Measurements from ENCODE around the gene CACNB4. TPM values are rescaled to one million over a fixed set of nuclear protein-coding genes. Genes with fewer than 3 reads are reported as not detected.

CACNB4 gene
- total and polyA plus RNA-seq, 9 of the 15 experiments (the other 6 are each of a cell fraction or from before 2014, with no cell fraction given): 0.01 to 0.20 (median 0.04) TPM; not detected in 1

- peak; percentile 48; the same call in 1 of the 2 replicates for TF ChIP-seq TOE1 (IDR thresholded peaks at IDR 0.05; ENCODE audit: borderline replicate concordance)
- TF ChIP-seq TOE1 (CRISPR knock-in tag; IDR thresholded peaks at IDR 0.05; ENCODE audit: borderline replicate concordance, low read depth): no peak
- peak; percentile 97 for TF ChIP-seq SMARCA4 (IDR thresholded peaks at IDR 0.05)
- peak; percentile 72; the same call in 1 of the 2 replicates for TF ChIP-seq JUN (IDR thresholded peaks at IDR 0.05; ENCODE audit: borderline replicate concordance, low read depth, low read length)
- TF ChIP-seq JUN (CRISPR knock-in tag; IDR thresholded peaks at IDR 0.05; ENCODE audit: borderline replicate concordance): no peak
- peak; percentile 46; the same call in 1 of the 2 replicates for TF ChIP-seq MYNN (IDR thresholded peaks at IDR 0.05)
- no peak for TF ChIP-seq MYNN (CRISPR knock-in tag; IDR thresholded peaks at IDR 0.05)
- TF ChIP-seq, protein P1, sequence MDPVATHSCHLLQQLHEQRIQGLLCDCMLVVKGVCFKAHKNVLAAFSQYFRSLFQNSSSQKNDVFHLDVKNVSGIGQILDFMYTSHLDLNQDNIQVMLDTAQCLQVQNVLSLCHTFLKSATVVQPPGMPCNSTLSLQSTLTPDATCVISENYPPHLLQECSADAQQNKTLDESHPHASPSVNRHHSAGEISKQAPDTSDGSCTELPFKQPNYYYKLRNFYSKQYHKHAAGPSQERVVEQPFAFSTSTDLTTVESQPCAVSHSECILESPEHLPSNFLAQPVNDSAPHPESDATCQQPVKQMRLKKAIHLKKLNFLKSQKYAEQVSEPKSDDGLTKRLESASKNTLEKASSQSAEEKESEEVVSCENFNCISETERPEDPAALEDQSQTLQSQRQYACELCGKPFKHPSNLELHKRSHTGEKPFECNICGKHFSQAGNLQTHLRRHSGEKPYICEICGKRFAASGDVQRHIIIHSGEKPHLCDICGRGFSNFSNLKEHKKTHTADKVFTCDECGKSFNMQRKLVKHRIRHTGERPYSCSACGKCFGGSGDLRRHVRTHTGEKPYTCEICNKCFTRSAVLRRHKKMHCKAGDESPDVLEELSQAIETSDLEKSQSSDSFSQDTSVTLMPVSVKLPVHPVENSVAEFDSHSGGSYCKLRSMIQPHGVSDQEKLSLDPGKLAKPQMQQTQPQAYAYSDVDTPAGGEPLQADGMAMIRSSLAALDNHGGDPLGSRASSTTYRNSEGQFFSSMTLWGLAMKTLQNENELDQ (CRISPR knock-in tag; IDR thresholded peaks at IDR 0.05; ENCODE audit: borderline replicate concordance): no peak
- TF ChIP-seq FOSL1 (tag; conservative IDR thresholded peaks at IDR 0.05): peak; percentile 87
- peak; percentile 98 for TF ChIP-seq ARID1B (IDR thresholded peaks at IDR 0.05)
- peak; percentile 44; the same call in 1 of the 2 replicates for TF ChIP-seq MBD2 (IDR thresholded peaks at IDR 0.05; ENCODE audit: borderline replicate concordance, low read depth)
- no peak for TF ChIP-seq SIN3A (IDR thresholded peaks at IDR 0.05; ENCODE audit: borderline replicate concordance in 2 of 2, control insufficient read depth in 1 of 2, low read depth in 2 of 2, low read length in 2 of 2)
- TF ChIP-seq PHF8 (IDR thresholded peaks at IDR 0.05; ENCODE audit: borderline replicate concordance, low read length): no peak
- TF ChIP-seq MYC (IDR thresholded peaks at IDR 0.05; ENCODE audit: low read depth, low read length): 0 out of 2 replicates have a peak, but pooled peaks have one; percentile 24
- no peak for TF ChIP-seq MYC (CRISPR knock-in tag; IDR thresholded peaks at IDR 0.05; ENCODE audit: borderline replicate concordance, low read depth)
- TF ChIP-seq TCF3 (CRISPR knock-in tag; IDR thresholded peaks at IDR 0.05): peak; percentile 95
- no peak for TF ChIP-seq ZNF224 (CRISPR knock-in tag; IDR thresholded peaks at IDR 0.05)
- no peak for TF ChIP-seq PATZ1 (CRISPR knock-in tag; IDR thresholded peaks at IDR 0.05; ENCODE audit: borderline replicate concordance)
- TF ChIP-seq MIER1 (IDR thresholded peaks at IDR 0.05; ENCODE audit: low read depth): no peak
- TF ChIP-seq E2F8 (IDR thresholded peaks at IDR 0.05; ENCODE audit: low read depth, partially characterized antibody): no peak
- TF ChIP-seq CCAR2 (IDR thresholded peaks at IDR 0.05; ENCODE audit: low read depth, low read length): no peak
- TF ChIP-seq XRCC3 (IDR thresholded peaks at IDR 0.05): no peak
- no peak for TF ChIP-seq EGR1 (conservative IDR thresholded peaks at IDR 0.05)
- TF ChIP-seq MED1 (CRISPR knock-in tag; IDR thresholded peaks at IDR 0.05; ENCODE audit: borderline replicate concordance): no peak
These were observed 299.0 kb downstream of the CACNB4 start (continued) for GRCh38 chr2:151799886-151800292.

Measured in K562 (cell line).